HEK293T (cell line): ENCODE results near the gene ACAA1.

Experiments used
- CTCF ChIA-PET: fragments of 350-600 bp; formaldehyde crosslinking; extraction: SDS; loops from one replicate; lab custom pipeline; 2021; ENCODE audit warnings: antibody characterized with exemption, inconsistent platforms; lab: Yijun Ruan, JAX
- POLR2A ChIA-PET: fragments of 350-600 bp; formaldehyde crosslinking; extraction: SDS; loops from one replicate; lab custom pipeline; 2020; ENCODE audit warnings: antibody characterized with exemption, inconsistent platforms; lab: Yijun Ruan, JAX
- DNase-seq: peaks from one replicate; pipeline ENCODE4 v3.0.0; 2012; ENCODE audit warnings: mixed read lengths; ENCODE audit errors: extremely low spot score
- ARNT ChIP-seq: fragments of 450-650 bp; IDR thresholded peaks from 2 replicates; pipeline ENCODE4 v1.6.1; 2017; ENCODE audit warnings: mild to moderate bottlenecking
- BHLHE40 ChIP-seq: fragments of 450-650 bp; IDR thresholded peaks from 2 replicates; pipeline ENCODE4 v1.6.1; 2016; ENCODE audit warnings: mild to moderate bottlenecking, moderate library complexity, borderline replicate concordance
- CTBP1 ChIP-seq: fragments of 450-650 bp; IDR thresholded peaks from 2 replicates; pipeline ENCODE4 v1.6.1; 2016; ENCODE audit warnings: borderline replicate concordance
- ELF4 ChIP-seq: fragments of 450-650 bp; IDR thresholded peaks from 2 replicates; pipeline ENCODE4 v1.6.1; 2017; ENCODE audit warnings: antibody characterized with exemption
- FOXA1 ChIP-seq: fragments of 450-650 bp; IDR thresholded peaks from 2 replicates; pipeline ENCODE4 v1.6.1; 2016; ENCODE audit warnings: mild to moderate bottlenecking
- FOXK2 ChIP-seq: fragments of 450-650 bp; IDR thresholded peaks from 2 replicates; pipeline ENCODE4 v1.6.1; 2016; ENCODE audit warnings: mild to moderate bottlenecking
- FOXM1 ChIP-seq: fragments of 450-650 bp; IDR thresholded peaks from 2 replicates; pipeline ENCODE4 v1.6.1; 2017; ENCODE audit warnings: mild to moderate bottlenecking, borderline replicate concordance
- HDGF ChIP-seq: fragments of 450-650 bp; IDR thresholded peaks from 2 replicates; pipeline ENCODE4 v1.6.1; 2017; ENCODE audit warnings: antibody characterized with exemption, borderline replicate concordance
- L3MBTL2 ChIP-seq: fragments of 450-650 bp; conservative IDR thresholded peaks from 2 replicates; pipeline ENCODE4 v1.6.1; 2016; ENCODE audit warnings: mild to moderate bottlenecking
- LEF1 ChIP-seq: fragments of 450-650 bp; IDR thresholded peaks from 2 replicates; pipeline ENCODE4 v1.6.1; 2017; ENCODE audit warnings: mild to moderate bottlenecking, borderline replicate concordance
- NFRKB ChIP-seq: fragments of 450-650 bp; IDR thresholded peaks from 2 replicates; pipeline ENCODE4 v1.6.1; 2016; ENCODE audit warnings: mild to moderate bottlenecking, moderate library complexity
- PKNOX1 ChIP-seq: fragments of 450-650 bp; IDR thresholded peaks from 2 replicates; pipeline ENCODE4 v1.6.1; 2016
- SP1 ChIP-seq: fragments of 450-650 bp; IDR thresholded peaks from 2 replicates; pipeline ENCODE4 v1.6.1; 2017
- SUZ12 ChIP-seq: fragments of 450-650 bp; IDR thresholded peaks from 2 replicates; pipeline ENCODE4 v1.6.1; 2016; ENCODE audit warnings: mild to moderate bottlenecking
- TARDBP ChIP-seq: fragments of 450-650 bp; IDR thresholded peaks from 2 replicates; pipeline ENCODE4 v1.6.1; 2016
- ZNF384 ChIP-seq: fragments of 450-650 bp; IDR thresholded peaks from 2 replicates; pipeline ENCODE4 v1.6.1; 2016

ACAA1 gene

DNA sequence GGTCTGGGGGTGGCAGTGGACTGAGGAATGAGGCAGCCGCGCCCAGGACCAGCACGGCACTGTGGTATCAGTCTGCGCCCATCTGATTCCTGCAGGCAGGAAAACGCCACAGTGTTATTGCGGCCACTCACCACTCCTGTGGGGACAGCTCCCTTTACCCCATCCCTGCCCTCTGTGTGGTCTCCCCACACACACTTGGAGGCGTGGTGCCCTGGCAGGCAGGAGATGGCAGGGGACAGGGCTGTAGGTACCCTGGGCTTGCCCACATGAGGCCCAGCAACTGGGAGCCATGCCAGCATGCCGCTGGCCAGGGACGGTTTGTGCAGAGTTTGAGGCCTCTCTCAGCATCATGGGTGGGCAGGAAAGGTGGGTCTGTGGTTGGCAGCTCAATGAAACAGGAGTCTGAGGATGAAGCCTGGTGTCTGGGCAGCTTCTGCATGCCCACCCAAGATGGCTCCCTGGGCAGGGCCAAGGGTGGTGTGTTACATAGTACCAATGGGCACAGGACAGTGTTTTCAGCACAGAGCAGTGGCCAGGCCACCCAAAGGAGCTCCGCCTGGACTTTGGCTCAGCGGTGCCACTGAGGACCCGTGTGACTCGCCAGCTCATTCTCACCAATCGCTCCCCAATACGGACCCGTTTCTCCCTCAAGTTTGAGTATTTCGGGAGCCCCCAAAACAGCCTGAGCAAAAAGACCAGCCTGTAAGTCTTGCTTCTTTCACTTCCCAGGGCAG lies 27.2 kb downstream of the ACAA1 start:
- no peak for TF ChIP-seq PKNOX1
- no peak for TF ChIP-seq FOXM1
- no peak for TF ChIP-seq ZNF384
- TF ChIP-seq ARNT, result no peak
- no peak for TF ChIP-seq CTBP1
- no peak for TF ChIP-seq SUZ12
- TF ChIP-seq LEF1, result no peak
- TF ChIP-seq HDGF, result no peak
- no peak for TF ChIP-seq SP1
- TF ChIP-seq BHLHE40, result no peak
- TF ChIP-seq FOXA1, result no peak
- no peak for TF ChIP-seq TARDBP
- no peak for TF ChIP-seq ELF4
- TF ChIP-seq FOXK2, result no peak
- no peak for TF ChIP-seq L3MBTL2
- no peak for TF ChIP-seq NFRKB
- ChIA-PET POLR2A (no interaction called here), CTCF (interaction anchor here (0.6 kb wide), 1 partner anchor 891 kb away, joined by 3 read pairs; no protein-coding TSS in a partner anchor)
- no peak for DNase-seq

DNA sequence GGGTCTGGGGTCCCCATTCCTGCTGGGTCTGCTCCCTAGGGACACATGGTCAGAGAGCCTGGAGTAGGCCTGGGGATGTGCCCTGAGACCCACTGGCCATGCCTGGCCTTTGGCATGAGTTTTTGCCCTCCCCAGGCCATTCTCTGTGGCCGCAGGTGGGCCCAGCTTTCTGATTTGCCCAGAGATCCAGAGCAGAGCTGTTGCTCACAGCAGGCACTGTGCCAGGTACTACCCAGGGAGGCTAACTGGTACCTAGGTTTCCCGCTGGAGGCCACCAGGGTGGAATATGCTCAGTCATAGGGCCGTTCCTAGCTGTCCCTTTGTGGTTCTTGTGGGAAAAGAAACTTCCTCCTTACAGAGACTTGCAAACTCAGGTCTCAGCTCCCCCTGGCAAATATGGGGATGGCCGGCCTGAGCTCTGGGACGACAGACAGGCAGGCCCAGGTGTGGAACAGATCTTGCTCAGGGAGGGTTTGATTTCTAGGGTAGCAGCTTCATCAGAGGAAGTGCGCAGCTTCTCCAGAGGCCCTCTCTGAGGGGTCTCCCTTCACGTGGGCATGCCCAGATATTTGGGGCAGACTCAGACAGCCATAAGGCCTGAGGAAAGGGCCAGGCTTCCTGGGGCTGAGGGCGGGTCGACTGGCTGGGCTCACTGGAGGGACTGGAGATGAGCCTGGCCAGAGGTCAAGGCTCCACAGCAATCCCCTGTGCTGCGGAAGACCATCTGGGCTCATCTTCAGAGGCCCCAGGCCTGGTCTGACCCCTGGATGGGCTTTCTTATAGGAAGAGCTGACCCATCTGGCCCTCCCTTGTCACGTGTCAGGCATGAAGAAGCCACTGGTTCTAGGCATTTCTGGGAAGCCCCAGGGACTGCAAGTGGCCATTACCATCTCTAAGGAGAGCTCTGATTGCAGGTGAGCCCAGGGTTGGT lies 28.0 kb downstream of the ACAA1 start:
- no peak for DNase-seq
- ChIA-PET CTCF (interaction anchor here (0.6 kb wide), 2 partner anchors 130 to 890 kb away, joined by 3 to 4 read pairs; no protein-coding TSS in a partner anchor), POLR2A (no interaction called here)
- TF ChIP-seq FOXA1, result no peak
- TF ChIP-seq FOXK2, result no peak
- no peak for TF ChIP-seq PKNOX1
- TF ChIP-seq FOXM1, result no peak
- TF ChIP-seq TARDBP, result no peak
- TF ChIP-seq CTBP1, result no peak
- no peak for TF ChIP-seq BHLHE40
- no peak for TF ChIP-seq ZNF384
- no peak for TF ChIP-seq HDGF
- no peak for TF ChIP-seq ARNT
- no peak for TF ChIP-seq L3MBTL2

DNA sequence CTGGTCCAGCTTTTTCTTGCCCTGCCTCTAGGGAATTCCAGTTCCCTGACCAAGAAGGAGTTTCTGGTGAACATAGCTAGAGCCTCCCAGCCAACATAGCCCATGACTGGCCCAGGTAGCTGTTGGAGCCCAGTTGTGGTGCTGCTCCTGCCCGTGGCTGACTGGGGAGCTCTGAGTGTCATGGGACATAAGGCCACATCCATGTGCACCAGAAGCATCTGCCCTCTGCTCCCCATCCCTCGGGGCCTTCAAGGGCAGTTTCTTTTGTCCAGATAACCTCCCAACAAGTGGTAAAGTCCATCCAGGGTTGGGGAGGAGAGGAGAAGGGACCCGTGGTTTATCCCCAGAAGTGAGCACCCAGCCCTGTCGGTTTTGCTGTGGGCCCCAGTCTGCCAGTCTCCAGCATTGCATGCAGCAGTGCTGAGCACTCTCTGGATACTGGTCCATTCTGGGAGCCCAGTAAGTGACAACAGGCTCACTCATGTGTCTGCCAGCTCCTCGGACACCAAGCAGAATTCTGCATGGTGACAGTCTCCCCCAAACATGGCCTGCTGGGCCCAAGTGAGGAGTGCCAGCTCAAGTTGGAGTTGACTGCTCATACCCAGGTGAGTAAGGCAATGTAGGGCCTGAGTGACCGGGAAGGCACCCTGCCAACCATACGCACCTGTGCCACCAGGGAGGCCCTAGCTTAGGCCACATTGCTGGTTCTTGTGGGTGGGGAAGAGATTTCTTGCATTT lies 28.8 kb downstream of the ACAA1 start:
- TF ChIP-seq LEF1 (no peak), ARNT (no peak), TARDBP (no peak), PKNOX1 (no peak), FOXA1 (no peak), FOXM1 (no peak), SP1 (no peak), NFRKB (no peak), CTBP1 (no peak), FOXK2 (no peak), ZNF384 (no peak), BHLHE40 (no peak), SUZ12 (no peak), ELF4 (no peak), L3MBTL2 (no peak)
- POLR2A ChIA-PET, result no interaction called here
- CTCF ChIA-PET, result interaction anchor here (0.6 to 1.0 kb wide), 2 partner anchors 23 to 129 kb away, joined by 3 to 4 read pairs; no protein-coding TSS in a partner anchor
- no peak for DNase-seq

GRCh38 chr3:38105525-38105924 lies 31.4 kb downstream of the ACAA1 start:
- no peak for TF ChIP-seq TARDBP
- no peak for TF ChIP-seq NFRKB
- TF ChIP-seq ZNF384, result 0 out of 2 replicates have a peak, but pooled peaks have one; percentile 36
- POLR2A ChIA-PET, result no interaction called here
- DNase-seq, result no peak
- CTCF ChIA-PET, result no interaction called here

DNA sequence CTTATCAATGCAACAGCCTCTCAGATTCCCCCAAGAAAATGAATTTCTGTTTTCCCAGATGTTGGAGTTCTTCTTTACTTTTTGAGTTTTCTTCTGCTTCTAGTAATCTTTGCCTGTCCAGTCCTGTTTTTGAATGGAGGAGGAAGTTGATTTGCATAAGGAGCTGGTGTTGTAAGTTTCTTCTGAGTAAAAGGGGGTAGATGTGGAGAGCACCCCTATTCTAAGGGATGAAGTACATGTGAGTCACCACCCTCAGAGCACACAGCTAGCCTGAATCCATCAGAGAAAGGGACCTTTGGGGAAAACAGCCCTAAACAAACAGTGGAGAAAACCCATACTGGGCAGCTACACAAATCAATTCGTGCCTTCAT lies 34.5 kb downstream of the ACAA1 start:
- POLR2A ChIA-PET, result no interaction called here
- CTCF ChIA-PET, result no interaction called here
- no peak for DNase-seq
- TF ChIP-seq CTBP1 (no peak), HDGF (no peak), FOXM1 (no peak), TARDBP (no peak), L3MBTL2 (no peak), LEF1 (no peak), NFRKB (no peak), ELF4 (no peak), FOXA1 (no peak), ARNT (no peak), PKNOX1 (no peak), SUZ12 (no peak), BHLHE40 (no peak), ZNF384 (no peak), SP1 (no peak), FOXK2 (no peak)
